K562 (cell line): ENCODE results near the gene LBX1. TPM values are rescaled to one million over a fixed set of nuclear protein-coding genes. Genes with fewer than 3 reads are reported as not detected.

ENCODE experiments used
- MGA ChIP-seq: fragments of 450-650 bp; IDR thresholded peaks from 2 replicates; pipeline ENCODE4 v1.6.1; 2016; ENCODE audit warnings: mild to moderate bottlenecking, moderate library complexity
- RAD51 ChIP-seq: fragments of 450-650 bp; IDR thresholded peaks from 2 replicates; pipeline ENCODE4 v1.7.1; 2016; ENCODE audit warnings: low read depth, mild to moderate bottlenecking, borderline replicate concordance
- RBM14 ChIP-seq: fragments of 200-400 bp; formaldehyde crosslinking; IDR thresholded peaks from 2 replicates; pipeline ENCODE4 v1.6.1; 2018; ENCODE audit warnings: low read depth, mild to moderate bottlenecking, low read length, moderate library complexity, borderline replicate concordance; ENCODE audit not compliant: insufficient read depth
- polyA plus RNA-seq, 8 experiments: library from polyadenylated mRNA; depleted of rRNA in 4 of 8; stranded (reverse) in 5 of 8; unstranded in 3 of 8; fragments of >200 nt; fragmentation: Nextera tagmentation in 2 of 8; fragmentation: Illumina TruSeq in 1 of 8; extraction: Ambion mirVana in 2 of 8; extraction: Trizol in 1 of 8; gene quantifications; 2 replicates each; pipeline versions ENCODE4 v1.2.1 to v1.2.3, GENCODE V29; 2011 to 2014; ENCODE audit warnings: inconsistent platforms in 1 of 8, missing spikeins in 1 of 8
- total RNA-seq, 7 experiments: library from RNA; depleted of rRNA in 6 of 7; stranded (reverse); fragments of >200 nt in 6 of 7; fragmentation: Illumina TruSeq in 2 of 7; extraction: Trizol in 2 of 7; gene quantifications; 2 replicates each; pipeline versions ENCODE4 v1.2.1 to v1.2.3, GENCODE V29; 2011 to 2021; ENCODE audit warnings: low replicate concordance in 1 of 7

Gene LBX1
- total and polyA plus RNA-seq, 9 of the 15 experiments (the other 6 are each of a cell fraction or from before 2014, with no cell fraction given) = not detected

GRCh38 chr10:101261702-101262101 lies 32.4 kb upstream of the LBX1 start (continued):
- TF ChIP-seq MGA (no peak), RBM14 (no peak), RAD51 (no peak)
